ENCODE results near the gene PTEN.

The PTEN gene

GRCh38 chr10:87927091-87927490 lies 63.7 kb downstream of the PTEN start:
- peaks cover 30% of the 10 kb centered on the region for H3K36me3 ChIP-seq (ENCODE audit: control insufficient read depth, insufficient read depth, low read length, severe bottlenecking)
- no peaks in the 10 kb centered on the region for H3K9me3 ChIP-seq (ENCODE audit: control insufficient read depth, low read length)
- H3K4me3 ChIP-seq (ENCODE audit: low read length): no peak overlapping the region
- peak; percentile 35 for DNase-seq (ENCODE audit: low read depth)
- no peak overlapping the region for H3K9ac ChIP-seq (ENCODE audit: low read length)
- no peaks in the 10 kb centered on the region for H3K27me3 ChIP-seq (replicated peaks; ENCODE audit: control insufficient read depth, insufficient read depth, low read length)
- peaks cover 29% of the 10 kb centered on the region for H3K4me1 ChIP-seq (ENCODE audit: control insufficient read depth, insufficient read depth, low read length)

- Histone ChIP-seq H3K36me3 (ENCODE audit: control insufficient read depth, insufficient read depth, low read length, severe bottlenecking) (peaks cover 24% of the 10 kb centered on the region), H3K4me1 (ENCODE audit: control insufficient read depth, insufficient read depth, low read length) (peaks cover 38% of the 10 kb centered on the region), H3K9ac (ENCODE audit: low read length) (no peak overlapping the region), H3K4me3 (ENCODE audit: low read length) (no peak overlapping the region), H3K9me3 (ENCODE audit: control insufficient read depth, low read length) (no peaks in the 10 kb centered on the region), H3K27me3 (replicated peaks; ENCODE audit: control insufficient read depth, insufficient read depth, low read length) (no peaks in the 10 kb centered on the region)
- no peak for DNase-seq (ENCODE audit: low read depth)
Observed at GRCh38 chr10:87928996-87929395, 65.6 kb downstream of the PTEN start.

- Histone ChIP-seq H3K4me1 (ENCODE audit: control insufficient read depth, insufficient read depth, low read length) (peaks cover 42% of the 10 kb centered on the region), H3K27me3 (replicated peaks; ENCODE audit: control insufficient read depth, insufficient read depth, low read length) (no peaks in the 10 kb centered on the region), H3K36me3 (ENCODE audit: control insufficient read depth, insufficient read depth, low read length, severe bottlenecking) (peaks cover 21% of the 10 kb centered on the region), H3K9ac (ENCODE audit: low read length) (no peak overlapping the region), H3K4me3 (ENCODE audit: low read length) (no peak overlapping the region), H3K9me3 (ENCODE audit: control insufficient read depth, low read length) (no peaks in the 10 kb centered on the region)
- DNase-seq (ENCODE audit: low read depth): no peak
Observed at GRCh38 chr10:87930141-87930540, 66.7 kb downstream of the PTEN start.

- Histone ChIP-seq H3K9ac (ENCODE audit: low read length) (no peak overlapping the region), H3K4me3 (ENCODE audit: low read length) (no peak overlapping the region)
Observed at GRCh38 chr10:87930934-87931835, 67.8 kb downstream of the PTEN start.

GRCh38 chr10:87931836-87932230 lies 68.4 kb downstream of the PTEN start:
- peaks cover 16% of the 10 kb centered on the region for H3K36me3 ChIP-seq (ENCODE audit: control insufficient read depth, insufficient read depth, low read length, severe bottlenecking)

More at GRCh38 chr10:87930934-87931835, 67.8 kb downstream of the PTEN start:
- H3K9me3 ChIP-seq (ENCODE audit: control insufficient read depth, low read length): no peaks in the 10 kb centered on the region
- H3K4me1 ChIP-seq (ENCODE audit: control insufficient read depth, insufficient read depth, low read length): peaks cover 49% of the 10 kb centered on the region
- H3K36me3 ChIP-seq (ENCODE audit: control insufficient read depth, insufficient read depth, low read length, severe bottlenecking): peaks cover 16% of the 10 kb centered on the region
- no peak for DNase-seq (ENCODE audit: low read depth)
- no peaks in the 10 kb centered on the region for H3K27me3 ChIP-seq (replicated peaks; ENCODE audit: control insufficient read depth, insufficient read depth, low read length)

GRCh38 chr10:87935290-87936141 lies 72.1 kb downstream of the PTEN start:
- Histone ChIP-seq H3K27me3 (replicated peaks; ENCODE audit: control insufficient read depth, insufficient read depth, low read length) (no peaks in the 10 kb centered on the region), H3K4me3 (ENCODE audit: low read length) (peak overlapping the region; percentile 70), H3K4me1 (ENCODE audit: control insufficient read depth, insufficient read depth, low read length) (peaks cover 74% of the 10 kb centered on the region), H3K36me3 (ENCODE audit: control insufficient read depth, insufficient read depth, low read length, severe bottlenecking) (peaks cover 21% of the 10 kb centered on the region), H3K9me3 (ENCODE audit: control insufficient read depth, low read length) (no peaks in the 10 kb centered on the region), H3K9ac (ENCODE audit: low read length) (peak overlapping the region; percentile 3)
- DNase-seq (ENCODE audit: low read depth): peak; percentile 50

More at GRCh38 chr10:87931836-87932230, 68.4 kb downstream of the PTEN start:
- Histone ChIP-seq H3K9me3 (ENCODE audit: control insufficient read depth, low read length) (no peaks in the 10 kb centered on the region), H3K4me3 (ENCODE audit: low read length) (no peak overlapping the region), H3K4me1 (ENCODE audit: control insufficient read depth, insufficient read depth, low read length) (peaks cover 56% of the 10 kb centered on the region), H3K9ac (ENCODE audit: low read length) (no peak overlapping the region), H3K27me3 (replicated peaks; ENCODE audit: control insufficient read depth, insufficient read depth, low read length) (no peaks in the 10 kb centered on the region)
- peak; percentile 21 for DNase-seq (ENCODE audit: low read depth)

- H3K9ac ChIP-seq (ENCODE audit: low read length): peak overlapping the region; percentile 11
- DNase-seq (ENCODE audit: low read depth): no peak
- H3K9me3 ChIP-seq (ENCODE audit: control insufficient read depth, low read length): no peaks in the 10 kb centered on the region
- H3K36me3 ChIP-seq (ENCODE audit: control insufficient read depth, insufficient read depth, low read length, severe bottlenecking): peaks cover 32% of the 10 kb centered on the region
- no peaks in the 10 kb centered on the region for H3K27me3 ChIP-seq (replicated peaks; ENCODE audit: control insufficient read depth, insufficient read depth, low read length)
- H3K4me3 ChIP-seq (ENCODE audit: low read length): no peak overlapping the region
- peaks cover 59% of the 10 kb centered on the region for H3K4me1 ChIP-seq (ENCODE audit: control insufficient read depth, insufficient read depth, low read length)
Observed at GRCh38 chr10:87940210-87940609, 76.8 kb downstream of the PTEN start.

- Histone ChIP-seq H3K9me3 (ENCODE audit: control insufficient read depth, low read length) (no peaks in the 10 kb centered on the region), H3K9ac (ENCODE audit: low read length) (no peak overlapping the region), H3K4me1 (ENCODE audit: control insufficient read depth, insufficient read depth, low read length) (peaks cover 48% of the 10 kb centered on the region), H3K27me3 (replicated peaks; ENCODE audit: control insufficient read depth, insufficient read depth, low read length) (no peaks in the 10 kb centered on the region), H3K4me3 (ENCODE audit: low read length) (no peak overlapping the region), H3K36me3 (ENCODE audit: control insufficient read depth, insufficient read depth, low read length, severe bottlenecking) (peaks cover 46% of the 10 kb centered on the region)
- no peak for DNase-seq (ENCODE audit: low read depth)
Observed at GRCh38 chr10:87942884-87943527, 79.6 kb downstream of the PTEN start.

- no peaks in the 10 kb centered on the region for H3K9me3 ChIP-seq (ENCODE audit: control insufficient read depth, low read length)
- H3K9ac ChIP-seq (ENCODE audit: low read length): no peak overlapping the region
- H3K36me3 ChIP-seq (ENCODE audit: control insufficient read depth, insufficient read depth, low read length, severe bottlenecking): peaks cover 37% of the 10 kb centered on the region
- no peak overlapping the region for H3K4me3 ChIP-seq (ENCODE audit: low read length)
- no peak for DNase-seq (ENCODE audit: low read depth)
- H3K4me1 ChIP-seq (ENCODE audit: control insufficient read depth, insufficient read depth, low read length): peaks cover 36% of the 10 kb centered on the region
- no peaks in the 10 kb centered on the region for H3K27me3 ChIP-seq (replicated peaks; ENCODE audit: control insufficient read depth, insufficient read depth, low read length)
Observed at GRCh38 chr10:87945984-87946383, 82.6 kb downstream of the PTEN start.

- DNase-seq (ENCODE audit: low read depth): no peak
- no peak overlapping the region for H3K4me3 ChIP-seq (ENCODE audit: low read length)
Observed at GRCh38 chr10:87952612-87953011, 89.2 kb downstream of the PTEN start.

GRCh38 chr10:87956055-87956454 lies 92.6 kb downstream of the PTEN start:
- Histone ChIP-seq H3K9ac (ENCODE audit: low read length) (no peak overlapping the region), H3K9me3 (ENCODE audit: control insufficient read depth, low read length) (no peaks in the 10 kb centered on the region), H3K4me1 (ENCODE audit: control insufficient read depth, insufficient read depth, low read length) (peaks cover 20% of the 10 kb centered on the region), H3K36me3 (ENCODE audit: control insufficient read depth, insufficient read depth, low read length, severe bottlenecking) (peaks cover 55% of the 10 kb centered on the region), H3K4me3 (ENCODE audit: low read length) (no peak overlapping the region), H3K27me3 (replicated peaks; ENCODE audit: control insufficient read depth, insufficient read depth, low read length) (no peaks in the 10 kb centered on the region)
- no peak for DNase-seq (ENCODE audit: low read depth)

More at GRCh38 chr10:87952612-87953011, 89.2 kb downstream of the PTEN start:
- Histone ChIP-seq H3K27me3 (replicated peaks; ENCODE audit: control insufficient read depth, insufficient read depth, low read length) (no peaks in the 10 kb centered on the region), H3K9me3 (ENCODE audit: control insufficient read depth, low read length) (no peaks in the 10 kb centered on the region), H3K36me3 (ENCODE audit: control insufficient read depth, insufficient read depth, low read length, severe bottlenecking) (peaks cover 34% of the 10 kb centered on the region), H3K9ac (ENCODE audit: low read length) (no peak overlapping the region), H3K4me1 (ENCODE audit: control insufficient read depth, insufficient read depth, low read length) (peaks cover 23% of the 10 kb centered on the region)
